CD4-positive, alpha-beta T cell (primary cell): ENCODE measurements around the gene FZR1. TPM values are rescaled to one million over a fixed set of nuclear protein-coding genes. Genes with fewer than 3 reads are reported as not detected.

ENCODE experiments used
- ATAC-seq: fragments of 200-7000 bp; cut with Tn5 transposase; one replicate; pipeline ENCODE4 v1.10.0; 2022; ENCODE audit warnings: mild to moderate bottlenecking; ENCODE audit not compliant: poor library complexity
- CTCF ChIA-PET: fragments of 350-600 bp; sonication (Branson Sonifier 250); formaldehyde crosslinking; loops from one replicate; lab custom pipeline; 2021; ENCODE audit warnings: antibody characterized with exemption, inconsistent platforms; lab: Charles Lee
- POLR2A ChIA-PET: fragments of 350-600 bp; sonication (Branson Sonifier 250); formaldehyde crosslinking; loops from one replicate; lab custom pipeline; 2021; ENCODE audit warnings: antibody characterized with exemption, inconsistent platforms; lab: Charles Lee
- DNase-seq, 14 experiments: peaks; one replicate each; pipeline ENCODE4 v3.0.0-alpha.2; 2013 to 2020; ENCODE audit warnings: mixed read lengths in 2 of 14
- H3K27ac ChIP-seq, 2 donors: one replicate each; pipeline versions ENCODE4 v1.5.1 to v1.7.0; 2013; ENCODE audit warnings: low read length in 2 of 2, low read depth in 1 of 2, mild to moderate bottlenecking in 1 of 2
- H3K27me3 ChIP-seq, 2 experiments: 1 replicate in 1 of 2; 2 replicates in 1 of 2; pipeline versions ENCODE4 v1.6.1 to v1.7.0; 2013; ENCODE audit warnings: low read length in 2 of 2, control low read depth in 1 of 2, mild to moderate bottlenecking in 1 of 2, moderate library complexity in 1 of 2; ENCODE audit not compliant: insufficient read depth in 2 of 2, control insufficient read depth in 1 of 2
- H3K36me3 ChIP-seq: one replicate; pipeline ENCODE4 v1.6.1; 2013; ENCODE audit warnings: low read length, control low read depth; ENCODE audit not compliant: insufficient read depth
- H3K4me1 ChIP-seq: one replicate; pipeline ENCODE4 v1.6.1; 2013; ENCODE audit warnings: low read length, control low read depth; ENCODE audit not compliant: insufficient read depth
- H3K4me3 ChIP-seq: one replicate; pipeline ENCODE4 v1.5.1; 2013; ENCODE audit warnings: mild to moderate bottlenecking, low read length, moderate library complexity
- H3K9me3 ChIP-seq, 2 experiments: 1 replicate in 1 of 2; 2 replicates in 1 of 2; pipeline versions ENCODE4 v1.6.1 to v1.7.0; 2013; ENCODE audit warnings: low read length in 2 of 2, mild to moderate bottlenecking in 2 of 2, control low read depth in 1 of 2, moderate library complexity in 1 of 2; ENCODE audit not compliant: control insufficient read depth in 1 of 2, insufficient read depth in 1 of 2
- H3K27ac Mint-ChIP-seq: one replicate; pipeline ENCODE4 v1.8.0; 2020; ENCODE audit warnings: mixed read lengths
- H3K27me3 Mint-ChIP-seq: one replicate; pipeline ENCODE4 v1.8.0; 2021; ENCODE audit warnings: mixed read lengths
- H3K36me3 Mint-ChIP-seq: one replicate; pipeline ENCODE4 v1.8.0; 2021; ENCODE audit warnings: low read depth, mixed read lengths
- H3K4me1 Mint-ChIP-seq: one replicate; pipeline ENCODE4 v1.8.0; 2021; ENCODE audit warnings: low read depth, mixed read lengths
- H3K4me3 Mint-ChIP-seq: one replicate; pipeline ENCODE4 v1.8.0; 2020; ENCODE audit warnings: mild to moderate bottlenecking, mixed read lengths
- H3K9me3 Mint-ChIP-seq: one replicate; pipeline ENCODE4 v1.8.0; 2020; ENCODE audit warnings: mixed read lengths
- CTCF ChIP-seq: fragments of 200-600 bp; IDR thresholded peaks from one replicate; pipeline ENCODE4 v1.8.0; 2022; ENCODE audit warnings: antibody characterized with exemption, mild to moderate bottlenecking
- intact Hi-C, 2 experiments: fragments of 100-400 bp; cut with DNase I in 1 of 2; cut with micrococcal nuclease in 1 of 2; formaldehyde crosslinking; loops; one replicate each; pipeline versions ENCODE4 v1.15.1 to v1.9.0; 2023 to 2025; cut with DNase I, micrococcal nuclease
- total RNA-seq, 174 experiments: library from RNA in 2 of 174; stranded (reverse) in 2 of 174; gene quantifications; one replicate each; pipeline ENCODE4 v1.2.3 and lab custom pipeline; 2021 to 2026

Gene FZR1
- total RNA-seq, 2 experiments from 2014 or later = 109 to 116 TPM

DNA sequence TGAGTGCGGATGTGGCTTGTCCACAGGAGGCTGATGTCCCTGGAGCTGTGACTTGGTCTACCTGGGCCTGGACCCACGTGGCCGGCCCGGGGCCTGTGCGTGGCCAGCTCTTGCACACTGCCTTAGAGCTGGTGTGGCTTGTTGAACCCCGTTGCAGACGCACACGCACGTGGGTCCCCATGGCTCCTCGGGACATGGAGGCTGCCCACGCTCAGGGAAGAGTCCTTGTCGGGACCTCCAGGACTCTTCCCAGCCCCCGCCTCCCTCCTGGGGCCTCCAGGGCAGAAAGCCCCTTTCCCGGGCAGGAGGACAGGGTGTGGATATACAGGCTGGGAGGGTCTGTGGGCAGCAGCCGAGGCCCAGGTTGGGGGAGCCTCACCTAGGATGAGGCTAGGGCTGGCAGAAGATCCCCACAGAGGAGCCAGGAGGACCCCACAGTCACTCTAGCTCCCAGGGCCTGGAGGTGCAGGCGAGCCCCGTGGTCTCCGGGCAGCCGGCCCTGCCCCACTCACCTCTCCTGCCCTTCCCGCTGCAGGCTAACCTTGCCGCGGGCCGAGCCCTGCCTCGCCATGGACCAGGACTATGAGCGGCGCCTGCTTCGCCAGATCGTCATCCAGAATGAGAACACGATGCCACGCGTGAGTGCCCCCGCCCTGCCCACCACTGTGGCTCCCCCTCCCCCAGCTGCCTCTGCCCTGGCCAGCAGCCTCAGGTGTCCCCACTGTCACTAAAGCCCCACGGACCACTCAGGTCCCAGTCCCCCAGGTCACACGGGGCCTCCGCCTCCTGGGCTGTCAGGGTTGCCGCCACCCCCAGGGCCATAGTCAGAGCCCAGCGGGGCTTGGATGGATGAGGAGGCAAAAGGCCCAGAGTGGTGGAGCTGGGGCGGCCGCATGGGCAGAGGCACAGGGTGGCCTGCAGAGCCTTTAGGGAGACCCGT is 16.6 kb downstream of the FZR1 start:
- no peak overlapping the region for H3K4me3 ChIP-seq

DNA sequence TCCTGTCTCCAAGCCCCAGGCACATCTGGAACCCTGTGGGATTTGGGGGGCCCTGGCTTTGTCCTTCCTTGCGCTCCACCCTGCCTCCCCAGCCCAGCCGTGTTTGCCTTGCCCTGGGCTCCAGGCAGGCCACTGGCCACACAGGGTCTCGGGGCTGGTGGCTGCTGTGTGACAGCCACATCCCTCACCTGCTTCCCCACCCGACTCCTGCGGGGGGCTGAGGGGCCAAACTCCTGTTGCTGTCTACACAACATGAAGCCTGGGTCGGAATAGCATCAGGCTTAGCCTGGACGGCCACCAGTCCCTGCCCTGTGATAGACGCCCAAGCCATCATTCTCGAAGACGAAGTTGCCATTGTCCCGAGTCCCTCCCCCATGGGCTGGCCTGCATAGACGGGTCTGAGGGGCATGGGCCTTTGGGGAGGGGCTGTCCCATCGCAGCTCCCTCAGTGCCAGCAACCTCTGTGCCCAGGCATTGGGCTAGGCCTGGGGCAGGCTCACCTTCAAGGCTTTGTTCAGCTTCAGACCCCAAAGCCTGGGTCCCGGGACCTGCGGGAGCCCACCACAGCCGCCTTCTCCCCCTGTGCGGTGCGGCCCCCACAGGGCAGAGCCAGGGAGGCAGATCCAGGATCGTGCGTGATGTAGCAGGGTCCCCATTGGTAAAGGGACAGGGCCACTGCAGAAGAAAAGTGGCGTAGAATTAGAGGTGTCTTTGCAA is 17.4 kb downstream of the FZR1 start:
- Histone ChIP-seq H3K36me3 (peaks cover 82% of the 10 kb centered on the region), H3K9me3 (no peaks in the 10 kb centered on the region), H3K27ac (no peak overlapping the region), H3K4me1 (no peaks in the 10 kb centered on the region), H3K4me3 (no peak overlapping the region), H3K27me3 (no peaks in the 10 kb centered on the region)
- Mint-ChIP-seq H3K27ac (no peak overlapping the region), H3K9me3 (no peaks in the 10 kb centered on the region), H3K4me3 (peak overlapping the region; percentile 30), H3K4me1 (peaks cover 9% of the 10 kb centered on the region), H3K36me3 (peaks cover 28% of the 10 kb centered on the region), H3K27me3 (no peaks in the 10 kb centered on the region)
- ATAC-seq (no peak), DNase-seq (no peak)
- no peak for TF ChIP-seq CTCF
- CTCF ChIA-PET = no interaction called here
- POLR2A ChIA-PET = no interaction called here
- intact Hi-C loops = no loop called here

More for the DNA sequence above, 16.6 kb downstream of the FZR1 start:
- H3K27me3 ChIP-seq = no peaks in the 10 kb centered on the region
- no peaks in the 10 kb centered on the region for H3K9me3 Mint-ChIP-seq
- H3K9me3 ChIP-seq = no peaks in the 10 kb centered on the region
- ChIA-PET CTCF (no interaction called here), POLR2A (no interaction called here)
- no peak for ATAC-seq
- no peak overlapping the region for H3K27ac Mint-ChIP-seq
- H3K36me3 Mint-ChIP-seq = peaks cover 28% of the 10 kb centered on the region
- peaks cover 75% of the 10 kb centered on the region for H3K36me3 ChIP-seq
- peaks cover 10% of the 10 kb centered on the region for H3K4me1 Mint-ChIP-seq
- no peak overlapping the region for H3K27ac ChIP-seq
- no peaks in the 10 kb centered on the region for H3K27me3 Mint-ChIP-seq
- H3K4me3 Mint-ChIP-seq = no peak overlapping the region
- peaks cover 4% of the 10 kb centered on the region for H3K4me1 ChIP-seq
- DNase-seq = no peak
- intact Hi-C loops = no loop called here
- no peak for TF ChIP-seq CTCF

DNA sequence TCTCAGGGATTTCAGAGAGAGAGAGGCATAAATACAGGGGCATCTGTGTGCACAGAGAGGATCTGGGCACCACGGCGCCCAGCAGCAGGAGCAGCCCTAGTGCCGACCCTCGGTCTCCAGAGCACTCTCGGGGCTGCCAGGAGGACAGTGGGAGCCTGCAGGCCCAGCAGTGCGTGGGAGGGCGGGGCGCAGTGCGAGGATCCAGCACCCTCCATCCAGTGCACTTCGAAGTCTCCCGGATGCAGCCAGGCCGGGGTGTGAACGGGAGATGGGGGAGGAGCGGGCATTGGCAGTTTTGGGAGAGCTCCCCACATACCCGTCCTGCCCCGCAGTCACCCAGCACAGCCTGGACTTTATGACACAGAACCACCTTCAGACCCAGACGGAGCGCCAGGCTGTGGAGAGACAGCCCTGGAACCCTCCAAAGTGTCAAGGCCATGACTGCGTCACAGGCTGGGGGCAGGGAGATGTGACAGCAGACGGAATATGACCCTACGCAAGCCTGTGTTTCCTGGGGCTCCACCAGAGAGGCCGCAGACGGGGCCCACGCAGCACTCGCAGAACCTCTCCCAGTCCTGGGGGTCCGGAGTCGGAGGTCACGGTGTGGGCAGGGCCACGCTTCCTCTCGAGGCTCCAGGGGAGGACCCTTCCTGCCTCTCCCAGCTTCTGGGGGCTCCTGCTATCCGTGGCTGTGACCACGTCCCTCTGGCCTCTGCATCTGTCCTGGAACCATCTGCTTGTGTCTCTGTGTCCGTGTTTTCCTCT is 18.1 kb downstream of the FZR1 start:
- ChIA-PET CTCF (no interaction called here), POLR2A (no interaction called here)
- H3K36me3 Mint-ChIP-seq = peaks cover 28% of the 10 kb centered on the region
- Histone ChIP-seq H3K4me3 (no peak overlapping the region), H3K36me3 (peaks cover 75% of the 10 kb centered on the region), H3K4me1 (no peaks in the 10 kb centered on the region), H3K9me3 (no peaks in the 10 kb centered on the region), H3K27me3 (no peaks in the 10 kb centered on the region), H3K27ac (no peak overlapping the region)
- ATAC-seq (no peak), DNase-seq (no peak)
- no peak overlapping the region for H3K4me3 Mint-ChIP-seq
- H3K9me3 Mint-ChIP-seq = no peaks in the 10 kb centered on the region
- H3K4me1 Mint-ChIP-seq = peaks cover 5% of the 10 kb centered on the region
- intact Hi-C loops = no loop called here
- TF ChIP-seq CTCF = no peak
- H3K27me3 Mint-ChIP-seq = no peaks in the 10 kb centered on the region
- no peak overlapping the region for H3K27ac Mint-ChIP-seq
